Chondrocyte (in vitro differentiated cells): ENCODE results near the gene PIGL. TPM values are rescaled to one million over a fixed set of nuclear protein-coding genes. Genes with fewer than 3 reads are reported as not detected.
A peak's percentile ranks its signal among the peaks of the same experiment; 100 is the strongest.
"Not testable (repeated sequence)": the region's sequence is repeated elsewhere in the genome, so short reads cannot be mapped to it uniquely, and the experiment has no call there.

Source experiments
- DNase-seq: peaks from one replicate; pipeline ENCODE4 v3.0.0; 2021; ENCODE audit warnings: mixed read lengths, low spot score
- H3K27ac Mint-ChIP-seq: one replicate; pipeline ENCODE4 v1.8.0; 2021; ENCODE audit warnings: mild to moderate bottlenecking, moderate library complexity, mixed read lengths; ENCODE audit not compliant: unreplicated experiment
- H3K27me3 Mint-ChIP-seq: 2 replicates; pipeline ENCODE4 v1.8.0; 2021; ENCODE audit warnings: low read depth, mixed read lengths
- H3K36me3 Mint-ChIP-seq: 2 replicates; pipeline ENCODE4 v1.8.0; 2021; ENCODE audit warnings: low read depth, mixed read lengths
- H3K4me1 Mint-ChIP-seq: 2 replicates; pipeline ENCODE4 v1.8.0; 2021; ENCODE audit warnings: low read depth, mild to moderate bottlenecking, mixed read lengths
- H3K4me3 Mint-ChIP-seq: one replicate; pipeline ENCODE4 v1.8.0; 2021; ENCODE audit warnings: mild to moderate bottlenecking, moderate library complexity, mixed read lengths; ENCODE audit not compliant: unreplicated experiment
- H3K9me3 Mint-ChIP-seq: 2 replicates; pipeline ENCODE4 v1.8.0; 2021; ENCODE audit warnings: low read depth, mixed read lengths
- CTCF ChIP-seq: fragments of 200-600 bp; sonication (generic); IDR thresholded peaks from 2 replicates; pipeline ENCODE4 v1.5.0; 2021; ENCODE audit warnings: antibody characterized with exemption, mild to moderate bottlenecking, moderate library complexity
- total RNA-seq: library from RNA; stranded (reverse); gene quantifications from 3 replicates; pipeline ENCODE4 v1.2.1, GENCODE V29; 2021

PIGL gene
- total RNA-seq, 1 donor from 2014 or later = 15.9 TPM

DNA sequence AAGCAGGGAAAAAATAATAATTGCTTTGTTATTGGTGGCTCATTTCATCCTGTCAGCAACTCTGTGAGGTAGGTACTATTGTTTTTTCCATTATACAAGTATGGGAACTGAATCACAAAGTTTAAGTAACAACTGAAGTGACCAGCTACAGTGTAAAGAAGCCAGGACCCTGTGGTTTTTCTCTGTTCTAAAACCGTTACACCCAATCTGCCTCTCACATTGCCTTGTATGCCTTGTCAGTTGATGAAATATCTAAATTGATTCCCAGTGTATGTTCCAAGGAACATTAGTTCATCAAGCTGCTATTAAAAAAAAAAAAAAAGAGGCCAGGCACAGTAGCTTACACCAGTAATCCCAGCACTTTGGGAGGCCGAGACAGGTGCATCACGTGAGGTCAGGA is 5.4 kb downstream of the PIGL start:
- no peaks in the 10 kb centered on the region for H3K9me3 Mint-ChIP-seq
- no peak for DNase-seq
- no peaks in the 10 kb centered on the region for H3K36me3 Mint-ChIP-seq
- H3K4me3 Mint-ChIP-seq = no peak overlapping the region
- TF ChIP-seq CTCF = no peak
- H3K4me1 Mint-ChIP-seq = peaks cover 10% of the 10 kb centered on the region
- peak overlapping the region; percentile 12 for H3K27ac Mint-ChIP-seq
- no peaks in the 10 kb centered on the region for H3K27me3 Mint-ChIP-seq

DNA sequence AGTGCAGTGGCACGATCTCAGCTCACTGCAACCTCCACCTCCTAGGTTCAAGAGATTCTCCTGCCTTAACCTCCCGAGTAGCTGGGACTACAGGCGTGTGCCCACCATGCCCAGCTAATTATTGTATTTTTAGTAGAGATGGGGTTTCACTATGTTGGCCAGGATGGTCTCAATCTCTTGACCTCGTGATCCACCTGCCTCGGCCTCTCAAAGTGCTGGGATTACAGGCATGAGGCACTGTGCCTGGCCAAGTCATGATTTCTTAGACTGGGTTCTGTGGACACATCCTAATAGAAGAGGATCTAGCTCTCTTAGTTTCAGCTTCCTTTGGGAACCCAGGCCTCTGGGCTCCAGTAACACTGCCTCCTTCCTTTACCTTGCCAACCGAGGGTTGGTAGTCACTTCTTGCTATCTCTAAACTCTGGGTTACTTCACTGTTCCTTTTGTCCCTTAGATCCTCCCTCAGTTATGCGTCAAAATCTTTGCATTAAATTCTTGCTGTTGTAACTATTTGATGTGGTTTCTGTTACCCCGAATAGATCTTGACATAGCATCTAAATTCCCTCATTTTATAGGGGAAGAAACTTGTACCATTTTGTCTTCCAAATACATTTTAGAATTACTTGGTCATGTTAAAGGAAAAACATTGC is 13.0 kb downstream of the PIGL start:
- H3K4me3 Mint-ChIP-seq, H3K9me3 Mint-ChIP-seq, H3K27me3 Mint-ChIP-seq, DNase-seq, H3K4me1 Mint-ChIP-seq, H3K36me3 Mint-ChIP-seq, H3K27ac Mint-ChIP-seq: not testable (repeated sequence)

DNA sequence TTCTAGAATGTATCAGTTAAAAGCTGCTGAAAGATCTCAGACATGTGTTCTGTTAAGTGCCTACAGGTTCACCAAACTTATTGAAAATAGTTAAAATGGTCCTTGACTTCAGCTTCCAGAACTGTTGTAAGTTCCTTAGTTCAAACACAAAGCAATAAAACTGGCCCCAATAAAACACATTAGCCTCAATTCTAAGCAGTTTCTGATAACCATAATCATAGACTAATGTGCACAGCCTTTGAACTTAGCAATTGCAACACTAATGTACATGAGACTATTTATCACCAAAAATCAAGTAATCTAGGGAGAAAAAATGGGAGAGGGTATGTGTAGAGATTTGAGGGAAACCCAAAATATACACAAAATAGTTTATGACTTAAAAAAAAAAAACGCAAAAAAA is 15.4 kb downstream of the PIGL start:
- no peak overlapping the region for H3K27ac Mint-ChIP-seq
- H3K4me3 Mint-ChIP-seq = no peak overlapping the region
- no peak for DNase-seq
- peaks cover 2% of the 10 kb centered on the region for H3K36me3 Mint-ChIP-seq
- H3K9me3 Mint-ChIP-seq = no peaks in the 10 kb centered on the region
- TF ChIP-seq CTCF = no peak
- no peaks in the 10 kb centered on the region for H3K27me3 Mint-ChIP-seq
- peaks cover 3% of the 10 kb centered on the region for H3K4me1 Mint-ChIP-seq

DNA sequence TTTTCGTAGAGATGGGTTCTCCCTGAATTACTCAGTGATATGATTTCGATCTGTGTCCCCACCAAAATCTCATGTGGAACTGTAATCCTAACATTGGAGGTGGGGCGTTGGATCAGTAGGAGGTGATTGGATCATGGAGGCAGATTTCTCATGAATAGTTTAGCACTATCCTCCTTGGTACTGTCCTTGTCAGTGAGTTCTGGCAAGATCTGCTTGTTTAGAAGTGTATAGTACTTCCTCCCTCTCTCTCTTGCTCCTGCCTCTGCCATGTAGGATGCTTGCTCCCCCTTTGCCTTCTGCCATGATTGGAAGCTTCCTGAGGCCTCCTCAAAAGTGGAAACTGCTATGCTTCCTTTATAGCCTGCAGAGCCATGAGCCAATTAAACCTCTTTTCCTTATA is 22.9 kb downstream of the PIGL start:
- H3K27ac Mint-ChIP-seq = no peak overlapping the region
- no peak for TF ChIP-seq CTCF
- no peak overlapping the region for H3K4me3 Mint-ChIP-seq
- DNase-seq = no peak
- no peaks in the 10 kb centered on the region for H3K9me3 Mint-ChIP-seq
- H3K4me1 Mint-ChIP-seq = no peaks in the 10 kb centered on the region
- no peaks in the 10 kb centered on the region for H3K27me3 Mint-ChIP-seq
- H3K36me3 Mint-ChIP-seq = peaks cover under 1% of the 10 kb centered on the region

GRCh38 chr17:16241906-16242399 is 24.9 kb downstream of the PIGL start:
- H3K4me3 Mint-ChIP-seq = no peak overlapping the region
- no peaks in the 10 kb centered on the region for H3K4me1 Mint-ChIP-seq
- DNase-seq = no peak
- no peaks in the 10 kb centered on the region for H3K36me3 Mint-ChIP-seq
- H3K27me3 Mint-ChIP-seq = no peaks in the 10 kb centered on the region
- no peak overlapping the region for H3K27ac Mint-ChIP-seq
- H3K9me3 Mint-ChIP-seq = no peaks in the 10 kb centered on the region
- TF ChIP-seq CTCF = no peak

- no peaks in the 10 kb centered on the region for H3K27me3 Mint-ChIP-seq
- TF ChIP-seq CTCF = no peak
- DNase-seq = no peak
- H3K27ac Mint-ChIP-seq = no peak overlapping the region
- no peaks in the 10 kb centered on the region for H3K36me3 Mint-ChIP-seq
- peaks cover 2% of the 10 kb centered on the region for H3K4me1 Mint-ChIP-seq
- H3K9me3 Mint-ChIP-seq = no peaks in the 10 kb centered on the region
- H3K4me3 Mint-ChIP-seq = no peak overlapping the region
These were observed 26.4 kb downstream of the PIGL start for GRCh38 chr17:16243385-16243784.
